GM12864 (cell line): Measurements from ENCODE around the gene MEGF6.

Source experiments
- DNase-seq: peaks from one replicate; pipeline ENCODE4 v3.0.0-alpha.2; 2011; ENCODE audit warnings: low read depth
- H3K4me3 ChIP-seq: 2 replicates; pipeline ENCODE4 v1.5.1; 2011; ENCODE audit warnings: mild to moderate bottlenecking, low read depth, low read length, control low read depth
- CTCF ChIP-seq: IDR thresholded peaks from 2 replicates; pipeline ENCODE4 v1.5.1; 2011; ENCODE audit warnings: low read depth, mild to moderate bottlenecking, moderate library complexity, low read length, control low read depth, inconsistent platforms; ENCODE audit errors: missing control alignments

The MEGF6 gene

DNA sequence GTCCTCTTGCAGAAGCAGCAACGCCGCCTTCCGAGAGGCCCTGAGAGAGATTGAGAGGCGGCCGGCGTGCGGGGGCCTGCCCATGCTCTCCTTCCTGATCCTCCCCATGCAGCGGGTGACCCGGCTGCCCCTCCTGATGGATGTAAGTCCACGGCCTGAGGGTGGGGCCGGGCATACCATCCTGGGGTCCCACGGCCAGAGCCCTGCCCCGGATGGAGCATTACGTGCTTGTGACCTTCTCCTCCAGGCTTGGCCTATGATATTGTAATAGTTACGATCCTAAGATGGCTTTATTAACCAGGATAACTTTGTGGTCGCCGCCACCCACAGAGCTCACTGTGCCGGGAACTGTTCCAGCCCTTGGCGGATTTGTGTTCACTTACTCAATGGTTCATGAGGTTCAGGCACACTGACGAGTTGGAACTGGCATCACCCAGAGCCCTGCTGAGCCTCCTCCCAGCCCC is 137.9 kb downstream of the MEGF6 start:
- TF ChIP-seq CTCF = no peak
- no peak for DNase-seq
- H3K4me3 ChIP-seq = no peak overlapping the region

- DNase-seq = no peak
- no peak overlapping the region for H3K4me3 ChIP-seq
- TF ChIP-seq CTCF = no peak
These were observed 138.4 kb downstream of the MEGF6 start for GRCh38 chr1:3472906-3473305.

GRCh38 chr1:3472088-3472850 is 139.0 kb downstream of the MEGF6 start:
- DNase-seq = no peak
- TF ChIP-seq CTCF = no peak

DNA sequence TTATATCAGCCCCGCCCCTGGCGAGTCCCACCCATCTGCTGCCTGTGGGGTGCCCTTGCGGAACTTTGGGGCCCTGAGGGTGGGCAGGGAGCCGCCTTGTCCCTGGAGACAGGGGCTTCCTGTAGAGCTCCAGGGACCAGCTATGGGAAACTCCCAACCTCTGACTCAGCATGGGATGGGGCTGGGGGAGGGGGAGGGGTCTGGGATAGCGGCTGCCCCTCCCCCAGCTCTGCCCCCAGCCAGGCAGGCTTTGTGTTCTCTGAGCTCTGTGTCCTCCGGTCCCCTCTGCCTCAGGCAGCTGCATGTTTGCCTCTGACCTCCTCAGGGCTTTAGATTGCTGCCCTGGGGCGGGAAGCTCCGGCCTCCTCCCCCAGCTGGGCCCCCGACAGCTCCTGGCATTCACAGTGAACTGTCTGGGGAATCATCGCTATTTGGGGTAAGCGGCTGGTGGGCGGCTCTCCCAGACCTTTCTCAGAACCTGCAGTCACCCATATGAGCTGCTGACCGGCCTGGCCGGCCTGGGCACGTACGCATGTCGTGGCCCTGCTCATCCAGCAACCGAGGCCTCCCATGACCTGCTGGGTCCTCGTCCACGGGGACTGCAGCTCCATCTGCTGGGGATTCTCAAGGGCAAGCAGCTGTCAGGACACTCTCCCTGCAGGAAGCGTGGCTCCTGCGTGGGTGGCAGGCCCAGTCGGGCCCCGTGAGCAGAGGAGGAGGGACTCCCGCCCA is 139.8 kb downstream of the MEGF6 start:
- no peak overlapping the region for H3K4me3 ChIP-seq
- DNase-seq = no peak

More at GRCh38 chr1:3472088-3472850, 139.0 kb downstream of the MEGF6 start:
- no peak overlapping the region for H3K4me3 ChIP-seq

DNA sequence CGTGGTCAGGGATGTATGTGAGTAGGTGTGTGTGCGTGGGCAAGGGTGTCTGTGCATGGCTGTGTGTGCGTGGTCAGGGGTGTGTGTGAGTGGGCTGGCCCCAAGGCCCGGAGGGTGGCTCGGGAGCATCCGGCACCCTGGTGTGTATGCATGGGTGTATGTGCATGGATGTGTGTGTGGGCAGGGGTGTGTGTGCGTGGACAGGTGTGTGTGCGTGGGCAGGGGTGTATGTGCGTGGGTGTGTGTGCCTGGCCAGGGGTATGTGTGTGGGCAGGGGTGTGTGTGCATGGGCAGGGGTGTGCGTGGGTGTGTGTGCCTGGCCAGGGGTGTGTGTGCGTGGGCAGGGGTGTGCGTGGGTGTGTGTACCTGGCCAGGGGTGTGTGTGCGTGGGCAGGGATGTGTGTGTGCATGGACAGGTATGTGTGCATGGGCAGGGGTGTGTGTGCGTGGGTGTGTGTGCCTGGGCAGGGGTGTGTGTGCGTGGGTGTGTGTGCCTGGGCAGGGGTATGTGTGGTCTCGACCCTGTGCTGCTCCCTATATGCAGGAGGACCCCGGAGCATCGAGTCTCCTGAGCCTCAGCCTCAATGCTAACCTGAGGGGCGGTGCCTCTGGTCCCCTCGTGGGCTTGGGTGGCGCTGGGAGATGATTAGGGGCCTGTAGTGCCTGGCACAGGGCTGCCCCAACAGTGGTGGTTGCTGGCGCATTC is 140.5 kb downstream of the MEGF6 start:
- no peak for DNase-seq
- no peak overlapping the region for H3K4me3 ChIP-seq
- no peak for TF ChIP-seq CTCF

More for the DNA sequence above, 139.8 kb downstream of the MEGF6 start:
- TF ChIP-seq CTCF = no peak

DNA sequence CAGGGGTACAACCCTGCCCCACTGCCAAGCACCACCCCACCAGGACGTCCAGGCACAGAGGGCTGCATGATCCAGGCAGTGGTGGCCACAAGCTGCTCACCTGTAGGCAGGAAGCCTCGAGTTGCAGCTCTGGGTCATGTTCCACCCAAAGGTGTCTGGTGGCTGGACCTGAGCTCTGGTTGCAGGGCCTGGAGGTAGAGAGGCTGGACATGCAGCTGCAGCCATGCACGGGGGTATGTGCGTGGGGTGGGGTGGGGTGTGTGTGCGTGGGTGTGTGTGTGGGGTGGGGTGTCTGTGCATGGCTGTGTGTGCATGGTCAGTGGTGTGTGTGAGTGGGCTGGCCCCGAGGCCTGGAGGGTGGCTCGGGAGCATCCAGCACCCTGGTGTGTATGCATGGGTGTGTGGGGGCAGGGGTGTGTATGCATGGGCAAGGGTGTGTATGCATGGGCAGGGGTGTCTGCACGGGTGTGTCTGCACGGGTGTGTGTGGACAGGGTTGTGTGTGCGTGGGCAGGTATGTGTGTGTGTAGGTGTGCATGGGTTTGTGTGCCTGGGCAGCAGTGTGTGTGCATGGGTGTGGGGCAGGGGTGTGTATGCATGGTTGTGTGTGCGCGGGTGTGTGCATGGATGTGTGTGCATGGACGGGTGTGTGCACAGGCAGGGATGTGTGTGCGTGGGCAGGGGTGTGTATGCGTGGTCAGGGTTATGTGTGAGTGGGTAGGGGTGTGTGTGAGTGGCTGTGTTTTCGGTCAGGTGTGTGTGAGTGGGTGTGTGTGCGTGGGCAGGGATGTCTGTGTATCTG is 141.3 kb downstream of the MEGF6 start:
- DNase-seq = no peak
- H3K4me3 ChIP-seq = no peak overlapping the region
- no peak for TF ChIP-seq CTCF
